Dedifferentiated amniotic fluid mesenchymal stem cell (primary cell): ENCODE data around the gene SYT10.
"Not testable (repeated sequence)": the region's sequence is repeated elsewhere in the genome, so short reads cannot be mapped to it uniquely, and the experiment has no call there.

ENCODE experiments used
- DNase-seq: peaks from one replicate; pipeline ENCODE4 v3.0.0-alpha.2; 2016; ENCODE audit errors: extremely low spot score

The SYT10 gene

GRCh38 chr12:33439587-33440011 lies at the start of gene SYT10:
SYT10 (minus strand) TSS chr12:33439819; CDS start chr12:33439522, 297 bp downstream.
- DNase-seq, result no peak

GRCh38 chr12:33488036-33488435 lies 48.4 kb upstream of the SYT10 start:
- no peak for DNase-seq

GRCh38 chr12:33486058-33486457 lies 46.4 kb upstream of the SYT10 start:
- no peak for DNase-seq

- no peak for DNase-seq
Observed at GRCh38 chr12:33484161-33484560, 44.5 kb upstream of the SYT10 start.

GRCh38 chr12:33480366-33480765 lies 40.7 kb upstream of the SYT10 start:
- no peak for DNase-seq

- DNase-seq, result no peak
Observed at GRCh38 chr12:33476058-33476457, 36.4 kb upstream of the SYT10 start.

- DNase-seq, result no peak
Observed at GRCh38 chr12:33472299-33472698, 32.7 kb upstream of the SYT10 start.

- DNase-seq, result no peak
Observed at GRCh38 chr12:33455096-33455495, 15.5 kb upstream of the SYT10 start.

- no peak for DNase-seq
Observed at GRCh38 chr12:33450480-33450879, 10.9 kb upstream of the SYT10 start.

- no peak for DNase-seq
Observed at GRCh38 chr12:33440477-33440876, 858 bp upstream of the SYT10 start.

- no peak for DNase-seq
Observed at GRCh38 chr12:33438851-33439586, 600 bp downstream of the SYT10 start.

GRCh38 chr12:33438025-33438772 lies 1.4 kb downstream of the SYT10 start:
- no peak for DNase-seq

- DNase-seq, result no peak
Observed at GRCh38 chr12:33437598-33437997, 2.0 kb downstream of the SYT10 start.

GRCh38 chr12:33432992-33433391 lies 6.6 kb downstream of the SYT10 start:
- DNase-seq, result no peak

- no peak for DNase-seq
Observed at GRCh38 chr12:33431648-33432047, 8.0 kb downstream of the SYT10 start.

- no peak for DNase-seq
Observed at GRCh38 chr12:33429468-33429867, 10.2 kb downstream of the SYT10 start.

- DNase-seq, result no peak
Observed at GRCh38 chr12:33427071-33427470, 12.5 kb downstream of the SYT10 start.

GRCh38 chr12:33423706-33424105 lies 15.9 kb downstream of the SYT10 start:
- no peak for DNase-seq

- DNase-seq, result not testable (repeated sequence)
Observed at GRCh38 chr12:33412410-33412809, 27.2 kb downstream of the SYT10 start.

GRCh38 chr12:33383503-33383902 lies 56.1 kb downstream of the SYT10 start:
- DNase-seq, result no peak

- DNase-seq, result no peak
Observed at GRCh38 chr12:33376153-33376552, 63.5 kb downstream of the SYT10 start.

GRCh38 chr12:33370318-33370717 lies 69.3 kb downstream of the SYT10 start:
- DNase-seq, result no peak

- DNase-seq, result no peak
Observed at GRCh38 chr12:33357181-33357580, 82.4 kb downstream of the SYT10 start.
